Measurements from ENCODE around the gene DDX10. TPM values are rescaled to one million over a fixed set of nuclear protein-coding genes. Genes with fewer than 3 reads are reported as not detected.
"Not testable (repeated sequence)": the region's sequence is repeated elsewhere in the genome, so short reads cannot be mapped to it uniquely, and the experiment has no call there.

Gene DDX10
- total RNA-seq, 4 donors from 2014 or later, result 11.5 to 22.0 (median 14.3) TPM

GRCh38 chr11:108775324-108775723 lies 110.5 kb downstream of the DDX10 start:
- intact Hi-C loops (cut with DNase I), result no loop called here
- no peak for DNase-seq (ENCODE audit: extremely low spot score)
- TF ChIP-seq POLR2A (IDR thresholded peaks at IDR 0.05; ENCODE audit: low read depth), result no peak
- TF ChIP-seq POLR2AphosphoS5 (IDR thresholded peaks at IDR 0.05), result no peak
- no peak for TF ChIP-seq CTCF (IDR thresholded peaks at IDR 0.05)
- TF ChIP-seq EP300 (IDR thresholded peaks at IDR 0.05), result no peak
- Histone ChIP-seq H3K27ac (replicated peaks in 1 of 4) (no peak overlapping the region), H3K4me1 (peaks cover 0 to 11% (median 0%) of the 10 kb centered on the region in 4 donors), H3K9me3 (no peaks in the 10 kb centered on the region), H3K36me3 (no peaks in the 10 kb centered on the region), H3K27me3 (no peaks in the 10 kb centered on the region), H3K4me3 (no peak overlapping the region)
- WGBS, result 97% methylated on average over 1 of the region's 1 CpG

DNA sequence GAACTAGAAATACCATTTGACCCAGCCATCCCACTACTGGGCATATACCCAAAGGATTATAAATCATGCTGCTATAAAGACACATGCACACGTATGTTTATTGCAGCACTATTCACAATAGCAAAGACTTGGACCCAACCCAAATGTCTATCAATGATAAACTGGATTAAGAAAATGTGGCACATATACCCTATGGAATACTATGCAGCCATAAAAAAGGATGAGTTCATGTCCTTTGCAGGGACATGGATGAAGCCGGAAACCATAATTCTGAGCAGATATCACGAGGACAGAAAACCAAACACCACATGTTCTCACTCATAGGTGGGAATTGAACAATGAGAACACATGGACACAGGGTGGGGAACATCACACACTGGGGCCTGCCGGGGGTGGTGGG lies 114.3 kb downstream of the DDX10 start:
- DNase-seq (ENCODE audit: extremely low spot score); H3K27me3 ChIP-seq; H3K27ac ChIP-seq (replicated peaks in 1 of 4); H3K9me3 ChIP-seq; H3K4me3 ChIP-seq; H3K4me1 ChIP-seq; H3K36me3 ChIP-seq; intact Hi-C loops (cut with DNase I): not testable (repeated sequence)
- 98% methylated on average over 4 of the region's 4 CpGs for WGBS

- H3K9me3 ChIP-seq, result no peaks in the 10 kb centered on the region
- H3K4me1 ChIP-seq, result no peaks in the 10 kb centered on the region
- intact Hi-C loops (cut with DNase I), result no loop called here
- WGBS, result 85% methylated on average over 1 of the region's 1 CpG
- H3K36me3 ChIP-seq, result no peaks in the 10 kb centered on the region
- no peak for TF ChIP-seq EP300 (IDR thresholded peaks at IDR 0.05)
- no peak for TF ChIP-seq POLR2A (IDR thresholded peaks at IDR 0.05; ENCODE audit: low read depth)
- TF ChIP-seq POLR2AphosphoS5 (IDR thresholded peaks at IDR 0.05), result no peak
- TF ChIP-seq CTCF (IDR thresholded peaks at IDR 0.05), result no peak
- DNase-seq (ENCODE audit: extremely low spot score), result no peak
- no peak overlapping the region for H3K27ac ChIP-seq (replicated peaks in 1 of 4)
- no peak overlapping the region for H3K4me3 ChIP-seq
- H3K27me3 ChIP-seq, result no peaks in the 10 kb centered on the region
These were observed 115.2 kb downstream of the DDX10 start for GRCh38 chr11:108780119-108780518.

- Histone ChIP-seq H3K27ac (replicated peaks in 1 of 4) (no peak overlapping the region), H3K27me3 (no peaks in the 10 kb centered on the region), H3K4me3 (no peak overlapping the region), H3K36me3 (no peaks in the 10 kb centered on the region), H3K9me3 (no peaks in the 10 kb centered on the region), H3K4me1 (no peaks in the 10 kb centered on the region)
- intact Hi-C loops (cut with DNase I), result no loop called here
- WGBS, result 72% methylated on average over 2 of the region's 2 CpGs
- TF ChIP-seq POLR2A (IDR thresholded peaks at IDR 0.05; ENCODE audit: low read depth) (no peak), CTCF (IDR thresholded peaks at IDR 0.05) (no peak), POLR2AphosphoS5 (IDR thresholded peaks at IDR 0.05) (no peak), EP300 (IDR thresholded peaks at IDR 0.05) (no peak)
- DNase-seq (ENCODE audit: extremely low spot score), result no peak
These were observed 117.1 kb downstream of the DDX10 start for GRCh38 chr11:108781946-108782345.

DNA sequence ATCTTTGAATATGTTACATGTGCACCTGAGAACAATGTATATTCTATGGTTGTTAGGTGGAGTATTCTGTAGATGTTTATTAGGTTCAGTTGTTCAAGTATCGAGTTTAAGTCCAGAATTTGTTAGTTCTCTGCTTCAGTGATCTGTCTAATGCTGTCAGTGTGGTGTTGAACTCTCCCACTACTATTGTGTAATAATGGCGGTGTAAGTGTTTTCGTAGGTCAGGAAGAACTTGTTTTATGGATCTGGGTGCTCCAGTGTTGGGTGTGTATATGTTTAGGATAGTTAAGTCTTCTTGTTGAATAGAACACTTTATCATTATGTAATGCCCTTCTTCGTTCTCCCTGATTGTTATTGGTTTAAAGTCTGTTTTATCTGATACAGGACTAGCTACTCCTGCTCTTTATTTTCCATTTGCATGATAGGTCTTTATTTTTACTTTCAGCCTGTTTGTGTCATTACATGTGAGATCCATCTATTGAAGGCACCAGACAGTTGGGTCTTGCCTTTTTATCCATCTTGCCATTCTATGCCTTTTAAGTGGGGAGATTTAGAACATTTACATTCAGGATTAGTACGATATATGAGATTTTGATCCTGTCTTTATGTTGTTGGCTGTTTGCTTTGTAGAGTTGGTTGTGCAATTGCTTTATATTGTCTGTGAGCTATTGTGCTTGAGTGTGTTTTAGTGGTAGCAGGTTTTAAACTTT lies 121.6 kb downstream of the DDX10 start:
- intact Hi-C loops (cut with DNase I), result no loop called here
- Histone ChIP-seq H3K4me1 (peaks cover 0 to 5% (median 1%) of the 10 kb centered on the region in 4 donors), H3K36me3 (no peaks in the 10 kb centered on the region), H3K9me3 (no peaks in the 10 kb centered on the region), H3K4me3 (no peak overlapping the region), H3K27me3 (no peaks in the 10 kb centered on the region), H3K27ac (replicated peaks in 1 of 4) (no peak overlapping the region)
- DNase-seq (ENCODE audit: extremely low spot score), result no peak
- 92% methylated on average over 5 of the region's 5 CpGs for whole genome bisulfite sequencing
- TF ChIP-seq POLR2AphosphoS5 (IDR thresholded peaks at IDR 0.05) (no peak), EP300 (IDR thresholded peaks at IDR 0.05) (no peak), POLR2A (IDR thresholded peaks at IDR 0.05; ENCODE audit: low read depth) (no peak), CTCF (IDR thresholded peaks at IDR 0.05) (no peak)
